ENCODE results near the gene RASSF1. TPM values are rescaled to one million over a fixed set of nuclear protein-coding genes. Genes with fewer than 3 reads are reported as not detected.
A peak's percentile ranks its signal among the peaks of the same experiment; 100 is the strongest.
"Not testable (repeated sequence)": the region's sequence is repeated elsewhere in the genome, so short reads cannot be mapped to it uniquely, and the experiment has no call there.

Gene RASSF1
- total RNA-seq, 1 experiment from 2014 or later = 28.1 TPM

DNA sequence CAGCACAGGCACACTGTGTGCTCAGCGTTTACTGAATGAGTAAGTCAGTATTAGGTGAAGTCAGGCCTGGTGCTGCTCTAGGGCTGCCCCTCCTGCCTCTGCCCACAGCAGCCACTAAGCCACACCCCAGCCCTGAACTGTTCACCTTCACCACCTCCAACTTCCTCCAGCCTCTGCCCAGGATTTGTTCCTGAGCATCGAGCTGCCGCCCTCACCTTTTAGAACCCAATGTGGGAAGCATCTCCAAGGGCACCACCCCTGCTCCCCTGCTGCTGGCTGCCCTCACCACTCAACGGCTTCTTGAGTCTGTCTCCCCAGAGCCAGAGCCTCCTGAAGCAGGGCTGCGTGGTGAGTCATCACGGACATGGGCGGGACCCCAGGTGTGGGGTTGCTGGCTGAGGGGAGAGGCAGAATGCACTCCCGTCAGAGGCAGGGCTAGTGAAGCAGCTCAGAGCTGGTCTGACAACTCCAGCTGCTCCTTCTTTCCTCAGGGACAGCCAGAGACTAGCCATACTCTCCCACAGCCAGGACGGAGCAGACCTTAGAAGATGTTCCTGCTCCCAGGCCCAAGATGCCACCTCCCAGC is 23.9 kb downstream of the RASSF1 start:
- no peak for TF ChIP-seq CTCF (IDR thresholded peaks at IDR 0.05; ENCODE audit: insufficient read depth in 1 of 2, low read depth in 1 of 2, low read length in 1 of 2, severe bottlenecking in 1 of 2, unreplicated experiment in 1 of 2)
- peaks cover 17% of the 10 kb centered on the region for H3K4me1 Mint-ChIP-seq (ENCODE audit: low read depth, unreplicated experiment)
- peak; percentile 66 to 80 for DNase-seq
- peaks cover 47% of the 10 kb centered on the region for H3K36me3 Mint-ChIP-seq (ENCODE audit: insufficient read depth, unreplicated experiment)
- H3K4me3 Mint-ChIP-seq (ENCODE audit: unreplicated experiment) = peak overlapping the region; percentile 48
- H3K4me1 ChIP-seq = peaks cover 17% of the 10 kb centered on the region
- H3K27me3 ChIP-seq (replicated peaks; ENCODE audit: control insufficient read depth, insufficient read depth, low read length) = no peaks in the 10 kb centered on the region
- H3K9me3 Mint-ChIP-seq (ENCODE audit: unreplicated experiment) = no peaks in the 10 kb centered on the region
- peak overlapping the region; percentile 82 for H3K27ac Mint-ChIP-seq (ENCODE audit: unreplicated experiment)
- ChIA-PET POLR2A (interaction anchor here (1.0 kb wide), 1 partner anchor 21 kb away, joined by 4 read pairs; no protein-coding TSS in a partner anchor), CTCF (no interaction called here)
- intact Hi-C loops (cut with micrococcal nuclease; ENCODE audit: unreplicated experiment) = no loop called here
- no peak overlapping the region for H3K4me3 ChIP-seq (ENCODE audit: low read depth, low read length)
- no peaks in the 10 kb centered on the region for H3K9me3 ChIP-seq
- H3K36me3 ChIP-seq (ENCODE audit: control insufficient read depth, insufficient read depth, low read length) = peaks cover 4% of the 10 kb centered on the region
- no TSS peak for BruUV-seq (replicated peaks)
- H3K27me3 Mint-ChIP-seq (ENCODE audit: insufficient read depth, unreplicated experiment) = no peaks in the 10 kb centered on the region

DNA sequence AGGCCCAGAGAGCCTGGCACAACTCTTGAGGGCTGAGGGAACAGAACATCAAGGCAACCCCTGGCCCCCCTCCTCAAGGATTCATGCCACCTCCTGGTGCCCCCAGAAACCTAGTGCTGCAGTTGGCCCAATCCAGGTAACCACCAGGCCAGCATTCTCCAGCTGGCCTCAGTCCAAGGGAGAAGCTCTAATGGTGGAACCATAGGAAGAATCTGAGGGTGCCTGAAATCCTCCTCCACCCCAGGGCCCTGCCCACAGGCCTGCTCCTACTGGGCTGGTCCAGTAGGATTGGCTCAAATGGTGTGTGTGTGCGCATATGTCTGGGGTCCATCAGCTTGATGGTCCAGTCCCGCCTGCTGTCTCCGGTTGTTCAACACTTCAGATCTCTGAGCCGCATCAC is 25.8 kb downstream of the RASSF1 start:
- ChIA-PET CTCF (interaction anchor here (0.7 kb wide), 2 partner anchors 12 to 50 kb away, joined by 4 to 6 read pairs; partner anchors contain the start of gene HYAL1), POLR2A (interaction anchor here (1.1 kb wide), 1 partner anchor 23 kb away, joined by 3 read pairs; no protein-coding TSS in a partner anchor)
- H3K4me1 Mint-ChIP-seq (ENCODE audit: low read depth, unreplicated experiment) = peaks cover 17% of the 10 kb centered on the region
- no peak for TF ChIP-seq CTCF (IDR thresholded peaks at IDR 0.05; ENCODE audit: insufficient read depth in 1 of 2, low read depth in 1 of 2, low read length in 1 of 2, severe bottlenecking in 1 of 2, unreplicated experiment in 1 of 2)
- H3K4me3 ChIP-seq (ENCODE audit: low read depth, low read length) = no peak overlapping the region
- no peaks in the 10 kb centered on the region for H3K27me3 ChIP-seq (replicated peaks; ENCODE audit: control insufficient read depth, insufficient read depth, low read length)
- H3K9me3 ChIP-seq = no peaks in the 10 kb centered on the region
- peaks cover 15% of the 10 kb centered on the region for H3K4me1 ChIP-seq
- intact Hi-C loops (cut with micrococcal nuclease; ENCODE audit: unreplicated experiment) = no loop called here
- peaks cover 45% of the 10 kb centered on the region for H3K36me3 Mint-ChIP-seq (ENCODE audit: insufficient read depth, unreplicated experiment)
- DNase-seq = no peak
- H3K27ac Mint-ChIP-seq (ENCODE audit: unreplicated experiment) = peak overlapping the region; percentile 49
- H3K9me3 Mint-ChIP-seq (ENCODE audit: unreplicated experiment) = no peaks in the 10 kb centered on the region
- no peak overlapping the region for H3K4me3 Mint-ChIP-seq (ENCODE audit: unreplicated experiment)
- peaks cover 4% of the 10 kb centered on the region for H3K36me3 ChIP-seq (ENCODE audit: control insufficient read depth, insufficient read depth, low read length)
- BruUV-seq (replicated peaks) = no TSS peak
- H3K27me3 Mint-ChIP-seq (ENCODE audit: insufficient read depth, unreplicated experiment) = no peaks in the 10 kb centered on the region

- no peaks in the 10 kb centered on the region for H3K27me3 ChIP-seq (replicated peaks; ENCODE audit: control insufficient read depth, insufficient read depth, low read length)
- intact Hi-C loops (cut with micrococcal nuclease; ENCODE audit: unreplicated experiment) = no loop called here
- peaks cover 17% of the 10 kb centered on the region for H3K4me1 Mint-ChIP-seq (ENCODE audit: low read depth, unreplicated experiment)
- H3K9me3 ChIP-seq = no peaks in the 10 kb centered on the region
- CTCF ChIA-PET = no interaction called here
- peak overlapping the region; percentile 23 for H3K27ac Mint-ChIP-seq (ENCODE audit: unreplicated experiment)
- peaks cover 45% of the 10 kb centered on the region for H3K36me3 Mint-ChIP-seq (ENCODE audit: insufficient read depth, unreplicated experiment)
- H3K4me3 Mint-ChIP-seq (ENCODE audit: unreplicated experiment) = no peak overlapping the region
- H3K27me3 Mint-ChIP-seq (ENCODE audit: insufficient read depth, unreplicated experiment) = no peaks in the 10 kb centered on the region
- H3K36me3 ChIP-seq (ENCODE audit: control insufficient read depth, insufficient read depth, low read length) = peaks cover under 1% of the 10 kb centered on the region; the same call in 1 of the 2 replicates
- TF ChIP-seq CTCF (IDR thresholded peaks at IDR 0.05; ENCODE audit: insufficient read depth in 1 of 2, low read depth in 1 of 2, low read length in 1 of 2, severe bottlenecking in 1 of 2, unreplicated experiment in 1 of 2) = no peak
- POLR2A ChIA-PET = interaction anchor here (1.1 kb wide), 1 partner anchor 23 kb away, joined by 3 read pairs; no protein-coding TSS in a partner anchor
- no peak overlapping the region for H3K4me3 ChIP-seq (ENCODE audit: low read depth, low read length)
- peaks cover 17% of the 10 kb centered on the region for H3K4me1 ChIP-seq
- BruUV-seq (replicated peaks) = no TSS peak
- DNase-seq = no peak
- H3K9me3 Mint-ChIP-seq (ENCODE audit: unreplicated experiment) = no peaks in the 10 kb centered on the region
Measured at GRCh38 chr3:50314342-50314741, 26.3 kb downstream of the RASSF1 start.

- BruUV-seq (replicated peaks); H3K4me3 ChIP-seq (ENCODE audit: low read depth, low read length); CTCF ChIA-PET; H3K27me3 ChIP-seq (replicated peaks; ENCODE audit: control insufficient read depth, insufficient read depth, low read length); intact Hi-C loops (cut with micrococcal nuclease; ENCODE audit: unreplicated experiment); DNase-seq; POLR2A ChIA-PET; H3K36me3 ChIP-seq (ENCODE audit: control insufficient read depth, insufficient read depth, low read length); H3K9me3 Mint-ChIP-seq (ENCODE audit: unreplicated experiment); H3K4me3 Mint-ChIP-seq (ENCODE audit: unreplicated experiment); H3K27me3 Mint-ChIP-seq (ENCODE audit: insufficient read depth, unreplicated experiment); H3K27ac Mint-ChIP-seq (ENCODE audit: unreplicated experiment): not testable (repeated sequence)
- peaks cover 17% of the 10 kb centered on the region for H3K9me3 ChIP-seq
- peaks cover 16% of the 10 kb centered on the region for H3K4me1 ChIP-seq
- Mint-ChIP-seq H3K4me1 (ENCODE audit: low read depth, unreplicated experiment) (peaks cover 17% of the 10 kb centered on the region), H3K36me3 (ENCODE audit: insufficient read depth, unreplicated experiment) (peaks cover 25% of the 10 kb centered on the region)
Measured at GRCh38 chr3:50312041-50312440, 28.6 kb downstream of the RASSF1 start.

Data from Caco-2 (cell line).